B cell (primary cell): ENCODE measurements around the gene FUT3. TPM values are rescaled to one million over a fixed set of nuclear protein-coding genes. Genes with fewer than 3 reads are reported as not detected.
A peak's percentile ranks its signal among the peaks of the same experiment; 100 is the strongest.

Experiments used
- ATAC-seq: fragments of 200-7000 bp; cut with Tn5 transposase; one replicate; pipeline ENCODE4 v1.10.0; 2021; ENCODE audit warnings: low read depth, mild to moderate bottlenecking, moderate number of reproducible peaks, moderate library complexity
- CTCF ChIA-PET: fragments of 350-600 bp; sonication (Branson Sonifier 250); formaldehyde crosslinking; loops from one replicate; lab custom pipeline; 2021; ENCODE audit warnings: antibody characterized with exemption, inconsistent platforms; lab: Charles Lee
- POLR2A ChIA-PET: fragments of 350-600 bp; sonication (Branson Sonifier 250); formaldehyde crosslinking; loops from one replicate; lab custom pipeline; 2021; ENCODE audit warnings: antibody characterized with exemption; lab: Charles Lee
- DNase-seq: peaks from one replicate; pipeline ENCODE4 v3.0.0; 2013
- H2AFZ ChIP-seq: 2 replicates; pipeline ENCODE4 v1.6.1; 2012; ENCODE audit warnings: mild to moderate bottlenecking, low read depth, low read length; ENCODE audit not compliant: insufficient read depth, poor library complexity, severe bottlenecking
- H3K27ac ChIP-seq, 2 donors: 1 replicate in 1 of 2; 2 replicates in 1 of 2; pipeline ENCODE4 v1.5.1; 2012 to 2013; ENCODE audit warnings: low read length in 2 of 2, mild to moderate bottlenecking in 2 of 2, moderate library complexity in 1 of 2
- H3K27me3 ChIP-seq, 4 experiments: fragments of 200-600 bp in 1 of 4; sonication (generic) in 1 of 4; replicated peaks in 1 of 4; 1 replicate in 2 of 4; 2 replicates in 2 of 4; pipeline versions ENCODE4 v1.6.1 to v1.7.0; 2013 to 2016; ENCODE audit warnings: low read length in 3 of 4, mild to moderate bottlenecking in 2 of 4, mixed read lengths in 1 of 4, moderate library complexity in 1 of 4; ENCODE audit not compliant: insufficient read depth in 4 of 4, control insufficient read depth in 3 of 4; ENCODE audit errors: control extremely low read depth in 1 of 4
- H3K36me3 ChIP-seq, 2 experiments: replicated peaks in 1 of 2; 1 replicate in 1 of 2; 2 replicates in 1 of 2; pipeline versions ENCODE4 v1.6.1 to v1.7.1; 2013; ENCODE audit warnings: low read length in 1 of 2; ENCODE audit not compliant: insufficient read depth in 2 of 2, control insufficient read depth in 1 of 2; ENCODE audit errors: control extremely low read depth in 1 of 2, extremely low read depth in 1 of 2
- H3K4me1 ChIP-seq, 2 donors: fragments of 200-600 bp in 1 of 2; sonication (generic) in 1 of 2; 1 replicate in 1 of 2; 2 replicates in 1 of 2; pipeline versions ENCODE4 v1.5.1 to v1.6.1; 2013 to 2017; ENCODE audit warnings: low read length in 2 of 2; ENCODE audit not compliant: control insufficient read depth in 2 of 2, insufficient read depth in 2 of 2
- H3K4me2 ChIP-seq: replicated peaks from 2 replicates; pipeline ENCODE3; 2012; ENCODE audit warnings: mild to moderate bottlenecking, low read depth, low read length; ENCODE audit not compliant: poor library complexity, severe bottlenecking
- H3K4me3 ChIP-seq, 5 experiments: fragments of 200-600 bp in 1 of 5; sonication (generic) in 1 of 5; 1 replicate in 3 of 5; 2 replicates in 2 of 5; pipeline versions ENCODE4 v1.5.1 to v1.7.0; 2011 to 2016; ENCODE audit warnings: low read length in 4 of 5, mild to moderate bottlenecking in 4 of 5, low read depth in 2 of 5, control low read depth in 1 of 5, moderate library complexity in 1 of 5; ENCODE audit not compliant: insufficient read depth in 1 of 5; ENCODE audit errors: control extremely low read depth in 1 of 5, extremely low read depth in 1 of 5
- H3K79me2 ChIP-seq: fragments of 200-600 bp; sonication (generic); one replicate; pipeline ENCODE4 v1.6.0; 2016; ENCODE audit warnings: low read length; ENCODE audit not compliant: control insufficient read depth, insufficient read depth
- H3K9ac ChIP-seq: fragments of 200-600 bp; sonication (generic); 2 replicates; pipeline ENCODE4 v1.6.1; 2017; ENCODE audit warnings: mild to moderate bottlenecking, low read length, moderate library complexity
- H3K9me3 ChIP-seq, 3 donors: one replicate each; pipeline versions ENCODE4 v1.6.1 to v1.7.1; 2013; ENCODE audit warnings: low read length in 2 of 3; ENCODE audit not compliant: control insufficient read depth in 2 of 3, insufficient read depth in 1 of 3; ENCODE audit errors: control extremely low read depth in 1 of 3
- H4K20me1 ChIP-seq: 2 replicates; pipeline ENCODE4 v1.6.0; 2012; ENCODE audit warnings: mild to moderate bottlenecking, low read length; ENCODE audit not compliant: insufficient read depth, control insufficient read depth, poor library complexity, severe bottlenecking
- H3K27ac Mint-ChIP-seq: one replicate; pipeline ENCODE4 v1.8.0; 2021; ENCODE audit warnings: mixed read lengths
- H3K27me3 Mint-ChIP-seq: one replicate; pipeline ENCODE4 v1.8.0; 2021; ENCODE audit warnings: mixed read lengths
- H3K4me1 Mint-ChIP-seq: one replicate; pipeline ENCODE4 v1.8.0; 2021; ENCODE audit warnings: mixed read lengths
- H3K4me3 Mint-ChIP-seq: one replicate; pipeline ENCODE4 v1.8.0; 2021; ENCODE audit warnings: mixed read lengths
- H3K9me3 Mint-ChIP-seq: one replicate; pipeline ENCODE4 v1.8.0; 2022; ENCODE audit warnings: mixed read lengths; ENCODE audit not compliant: insufficient read depth
- CTCF ChIP-seq: fragments of 200-600 bp; IDR thresholded peaks from one replicate; pipeline ENCODE4 v1.8.0; 2022; ENCODE audit warnings: antibody characterized with exemption, mild to moderate bottlenecking
- EZH2 ChIP-seq: IDR thresholded peaks from 2 replicates; pipeline ENCODE4 v1.6.1; 2012; ENCODE audit warnings: borderline replicate concordance, low read depth, mild to moderate bottlenecking, moderate library complexity, low read length; ENCODE audit not compliant: insufficient read depth, poor library complexity, severe bottlenecking
- WGBS: methylation state at CpG from one replicate; pipeline ENCODE4 v1.1.5; 2013; ENCODE audit warnings: missing lambda C conversion rate; ENCODE audit not compliant: insufficient coverage; 5-methylcytosine and 5-hydroxymethylcytosine counted together
- intact Hi-C: fragments of 100-400 bp; cut with micrococcal nuclease; formaldehyde crosslinking; loops from one replicate; pipeline ENCODE4 v1.10.0; 2022
- polyA plus RNA-seq: library from polyadenylated mRNA; depleted of rRNA; stranded (reverse); fragments of >200 nt; gene quantifications from 2 replicates; pipeline ENCODE4 v1.2.3, GENCODE V29; 2012
- total RNA-seq, 2 donors: library from RNA; stranded (reverse); fragments of 120-200 nt in 1 of 2; gene quantifications; 1 replicate in 1 of 2; 2 replicates in 1 of 2; pipeline versions ENCODE4 v1.2.3 to v1.2.4, GENCODE V29; 2013 to 2022

Gene FUT3
- total and polyA plus RNA-seq, 2 donors (not counting 1 experiment from before 2014, with no cell fraction given): not detected

GRCh38 chr19:5839065-5840017 is 11.9 kb downstream of the FUT3 start, which contains the start of gene FUT6:
Gene FUT6 (minus strand): TSS chr19:5839702. CDS start chr19:5832567, 7,135 bp downstream.
- Mint-ChIP-seq H3K4me3 (no peak within 1 kb of the TSS), H3K27ac (no peak within 1 kb of the TSS)
- 61% methylated on average over 6 of the region's 9 CpGs for WGBS

More at GRCh38 chr19:5839065-5840017, 11.9 kb downstream of the FUT3 start, which contains the start of gene FUT6:
- Histone ChIP-seq H3K79me2 (no peaks in the 10 kb centered on the region), H2AFZ (peak within 1 kb of the TSS; percentile 16), H3K4me1 (no peaks in the 10 kb centered on the region), H3K36me3 (no peaks in the 10 kb centered on the region), H3K4me3 (no peak within 1 kb of the TSS), H3K27ac (no peak within 1 kb of the TSS), H3K4me2 (no peak within 1 kb of the TSS), H3K27me3 (peaks cover 0 to 13% (median 0%) of the 10 kb centered on the region in 4 experiments), H3K9ac (no peak within 1 kb of the TSS), H3K9me3 (peaks cover 0 to 3% (median 0%) of the 10 kb centered on the region in 3 donors), H4K20me1 (no peaks in the 10 kb centered on the region)
- Mint-ChIP-seq H3K27me3 (peaks cover 3% of the 10 kb centered on the region), H3K4me1 (no peaks in the 10 kb centered on the region), H3K9me3 (no peaks in the 10 kb centered on the region)
- TF ChIP-seq EZH2 (no peak), CTCF (no peak)
- intact Hi-C loops: no loop called here
- POLR2A ChIA-PET: no interaction called here
- CTCF ChIA-PET: interaction anchor here (1.1 kb wide), 1 partner anchor 1487 kb away, joined by 3 read pairs; no protein-coding TSS in a partner anchor
- ATAC-seq (no peak), DNase-seq (no peak)
